Activated naive CD4-positive, alpha-beta T cell treated with anti-CD3 and anti-CD28 coated beads, Interleukin-2, amount 50 U/mL, for 24 hours (primary cell): ENCODE data around the gene CTDSPL2.
"Not testable (repeated sequence)": the region's sequence is repeated elsewhere in the genome, so short reads cannot be mapped to it uniquely, and the experiment has no call there.

Experiments used
- H3K27ac Mint-ChIP-seq: one replicate; pipeline ENCODE4 v1.8.0; 2021; ENCODE audit warnings: mild to moderate bottlenecking, mixed read lengths
- H3K27me3 Mint-ChIP-seq: one replicate; pipeline ENCODE4 v1.8.0; 2021; ENCODE audit warnings: mixed read lengths
- H3K36me3 Mint-ChIP-seq: one replicate; pipeline ENCODE4 v1.8.0; 2021; ENCODE audit warnings: mixed read lengths
- H3K4me1 Mint-ChIP-seq: one replicate; pipeline ENCODE4 v1.8.0; 2021; ENCODE audit warnings: mixed read lengths
- H3K4me3 Mint-ChIP-seq: one replicate; pipeline ENCODE4 v1.8.0; 2021; ENCODE audit warnings: mild to moderate bottlenecking, mixed read lengths
- H3K9me3 Mint-ChIP-seq: one replicate; pipeline ENCODE4 v1.8.0; 2021; ENCODE audit warnings: mixed read lengths

Gene CTDSPL2

GRCh38 chr15:44525018-44525417 lies 97.6 kb downstream of the CTDSPL2 start:
- Mint-ChIP-seq H3K4me1 (peaks cover 7% of the 10 kb centered on the region), H3K9me3 (no peaks in the 10 kb centered on the region), H3K4me3 (no peak overlapping the region), H3K27ac (no peak overlapping the region), H3K27me3 (no peaks in the 10 kb centered on the region), H3K36me3 (peaks cover 6% of the 10 kb centered on the region)

GRCh38 chr15:44527241-44527640 lies 99.8 kb downstream of the CTDSPL2 start:
- H3K4me3 Mint-ChIP-seq: no peak overlapping the region
- no peaks in the 10 kb centered on the region for H3K9me3 Mint-ChIP-seq
- H3K27me3 Mint-ChIP-seq: no peaks in the 10 kb centered on the region
- H3K4me1 Mint-ChIP-seq: peaks cover 15% of the 10 kb centered on the region
- H3K27ac Mint-ChIP-seq: peak overlapping the region; percentile 85
- H3K36me3 Mint-ChIP-seq: peaks cover 4% of the 10 kb centered on the region

GRCh38 chr15:44529864-44530604 lies 102.6 kb downstream of the CTDSPL2 start:
- peak overlapping the region; percentile 87 for H3K27ac Mint-ChIP-seq
- H3K4me1 Mint-ChIP-seq: peaks cover 22% of the 10 kb centered on the region
- H3K36me3 Mint-ChIP-seq: peaks cover 4% of the 10 kb centered on the region
- H3K27me3 Mint-ChIP-seq: no peaks in the 10 kb centered on the region
- H3K9me3 Mint-ChIP-seq: no peaks in the 10 kb centered on the region
- no peak overlapping the region for H3K4me3 Mint-ChIP-seq

GRCh38 chr15:44530653-44531052 lies 103.2 kb downstream of the CTDSPL2 start:
- Mint-ChIP-seq H3K27me3 (no peaks in the 10 kb centered on the region), H3K36me3 (peaks cover 4% of the 10 kb centered on the region), H3K9me3 (no peaks in the 10 kb centered on the region), H3K4me3 (no peak overlapping the region), H3K4me1 (peaks cover 27% of the 10 kb centered on the region), H3K27ac (peak overlapping the region; percentile 19)

GRCh38 chr15:44532275-44532674 lies 104.8 kb downstream of the CTDSPL2 start:
- not testable (repeated sequence) for H3K27ac Mint-ChIP-seq, H3K36me3 Mint-ChIP-seq, H3K27me3 Mint-ChIP-seq, H3K4me3 Mint-ChIP-seq, H3K9me3 Mint-ChIP-seq
- H3K4me1 Mint-ChIP-seq: peaks cover 29% of the 10 kb centered on the region

- Mint-ChIP-seq H3K27ac (no peak overlapping the region), H3K4me1 (peaks cover 29% of the 10 kb centered on the region), H3K9me3 (no peaks in the 10 kb centered on the region), H3K27me3 (no peaks in the 10 kb centered on the region), H3K4me3 (no peak overlapping the region), H3K36me3 (peaks cover 2% of the 10 kb centered on the region)
These were observed 105.3 kb downstream of the CTDSPL2 start for GRCh38 chr15:44532689-44533088.

GRCh38 chr15:44535092-44535491 lies 107.7 kb downstream of the CTDSPL2 start:
- Mint-ChIP-seq H3K36me3 (peaks cover 9% of the 10 kb centered on the region), H3K9me3 (no peaks in the 10 kb centered on the region), H3K27me3 (no peaks in the 10 kb centered on the region), H3K4me3 (peak overlapping the region; percentile 78), H3K27ac (peak overlapping the region; percentile 86), H3K4me1 (peaks cover 32% of the 10 kb centered on the region)

- H3K36me3 Mint-ChIP-seq: peaks cover 12% of the 10 kb centered on the region
- peak overlapping the region; percentile 95 for H3K27ac Mint-ChIP-seq
- H3K4me1 Mint-ChIP-seq: peaks cover 33% of the 10 kb centered on the region
- peak overlapping the region; percentile 96 for H3K4me3 Mint-ChIP-seq
- H3K9me3 Mint-ChIP-seq: no peaks in the 10 kb centered on the region
- no peaks in the 10 kb centered on the region for H3K27me3 Mint-ChIP-seq
These were observed 108.3 kb downstream of the CTDSPL2 start for GRCh38 chr15:44535523-44536301.

- peaks cover 38% of the 10 kb centered on the region for H3K4me1 Mint-ChIP-seq
These were observed 109.0 kb downstream of the CTDSPL2 start for GRCh38 chr15:44536302-44536961.

GRCh38 chr15:44536962-44537734 lies 109.7 kb downstream of the CTDSPL2 start, which contains the start of gene EIF3J:
EIF3J (plus strand) TSS chr15:44537147; CDS start chr15:44537195, 48 bp downstream.
- Mint-ChIP-seq H3K36me3 (peaks cover 20% of the 10 kb centered on the region), H3K4me3 (peak within 1 kb of the TSS; percentile 96), H3K9me3 (no peaks in the 10 kb centered on the region), H3K4me1 (peaks cover 46% of the 10 kb centered on the region), H3K27me3 (no peaks in the 10 kb centered on the region), H3K27ac (peak within 1 kb of the TSS; percentile 96)

More at GRCh38 chr15:44536302-44536961, 109.0 kb downstream of the CTDSPL2 start:
- no peaks in the 10 kb centered on the region for H3K9me3 Mint-ChIP-seq
- H3K27ac Mint-ChIP-seq: peak overlapping the region; percentile 96
- no peaks in the 10 kb centered on the region for H3K27me3 Mint-ChIP-seq
- H3K36me3 Mint-ChIP-seq: peaks cover 16% of the 10 kb centered on the region
- peak overlapping the region; percentile 96 for H3K4me3 Mint-ChIP-seq

GRCh38 chr15:44537735-44538240 lies 110.4 kb downstream of the CTDSPL2 start:
- Mint-ChIP-seq H3K27me3 (no peaks in the 10 kb centered on the region), H3K4me3 (peak overlapping the region; percentile 96), H3K4me1 (peaks cover 52% of the 10 kb centered on the region), H3K36me3 (peaks cover 23% of the 10 kb centered on the region), H3K27ac (peak overlapping the region; percentile 93), H3K9me3 (no peaks in the 10 kb centered on the region)

- H3K27me3 Mint-ChIP-seq: no peaks in the 10 kb centered on the region
- H3K4me1 Mint-ChIP-seq: peaks cover 54% of the 10 kb centered on the region
- H3K27ac Mint-ChIP-seq: no peak overlapping the region
- H3K9me3 Mint-ChIP-seq: no peaks in the 10 kb centered on the region
- peaks cover 30% of the 10 kb centered on the region for H3K36me3 Mint-ChIP-seq
- peak overlapping the region; percentile 71 for H3K4me3 Mint-ChIP-seq
These were observed 114.0 kb downstream of the CTDSPL2 start for GRCh38 chr15:44541282-44541958.

GRCh38 chr15:44542596-44542995 lies 115.2 kb downstream of the CTDSPL2 start:
- peaks cover 31% of the 10 kb centered on the region for H3K36me3 Mint-ChIP-seq
- peak overlapping the region; percentile 57 for H3K4me3 Mint-ChIP-seq

GRCh38 chr15:44544745-44545144 lies 117.3 kb downstream of the CTDSPL2 start:
- H3K27me3 Mint-ChIP-seq, H3K27ac Mint-ChIP-seq: not testable (repeated sequence)

More at GRCh38 chr15:44542596-44542995, 115.2 kb downstream of the CTDSPL2 start:
- no peaks in the 10 kb centered on the region for H3K27me3 Mint-ChIP-seq
- no peak overlapping the region for H3K27ac Mint-ChIP-seq
- H3K9me3 Mint-ChIP-seq: no peaks in the 10 kb centered on the region
- peaks cover 63% of the 10 kb centered on the region for H3K4me1 Mint-ChIP-seq

More at GRCh38 chr15:44544745-44545144, 117.3 kb downstream of the CTDSPL2 start:
- peaks cover 66% of the 10 kb centered on the region for H3K4me1 Mint-ChIP-seq
- peak overlapping the region; percentile 47 for H3K4me3 Mint-ChIP-seq
- H3K36me3 Mint-ChIP-seq: peaks cover 22% of the 10 kb centered on the region
- H3K9me3 Mint-ChIP-seq: not testable (repeated sequence)
